ENCODE results near the gene BSPRY. TPM values are rescaled to one million over a fixed set of nuclear protein-coding genes. Genes with fewer than 3 reads are reported as not detected.
A peak's percentile ranks its signal among the peaks of the same experiment; 100 is the strongest.

Gene BSPRY
- total RNA-seq, 1 experiment from 2014 or later, result 0.13 TPM

DNA sequence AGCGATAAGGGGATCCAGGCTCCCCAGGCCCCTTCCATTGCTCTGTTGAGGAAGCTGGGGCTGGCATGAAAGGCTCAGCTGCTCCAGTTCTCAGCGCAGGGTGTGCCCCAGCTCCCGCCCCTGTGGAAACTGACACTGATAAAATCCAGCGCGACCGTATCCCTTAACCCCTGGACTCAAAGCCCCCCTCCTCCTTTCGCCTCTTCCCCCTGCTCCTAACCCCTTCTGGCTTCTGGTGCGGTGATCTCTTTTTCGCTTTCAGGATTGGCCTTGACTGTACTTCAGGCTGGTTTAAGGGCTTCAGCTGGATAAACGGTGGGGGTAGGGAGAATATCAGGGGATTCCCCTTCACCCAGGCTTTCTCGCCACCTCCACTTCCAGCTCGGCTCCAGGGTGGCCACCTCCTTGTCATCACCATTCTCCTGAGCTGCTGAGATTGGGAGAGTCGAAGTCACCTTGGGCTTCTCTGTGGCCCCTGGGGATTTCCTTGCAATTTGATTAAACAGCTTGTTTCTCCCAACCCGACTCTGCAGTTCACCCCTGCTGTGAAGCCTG lies 843 bp downstream of the BSPRY start:
- Histone ChIP-seq H3K27me3 (ENCODE audit: control insufficient read depth, insufficient read depth, low read length) (peaks cover 14% of the 10 kb centered on the region), H3K9me3 (ENCODE audit: control insufficient read depth, insufficient read depth, low read depth, low read length) (no peaks in the 10 kb centered on the region), H3K4me1 (ENCODE audit: control insufficient read depth, insufficient read depth, low read length) (0 out of 2 replicates have a peak, but pooled peaks cover 3% of the 10 kb centered on the region), H3K4me3 (ENCODE audit: low read depth in 2 of 2, low read length in 2 of 2) (peak overlapping the region; percentile 43 to 51), H3K27ac (ENCODE audit: low read length) (no peak overlapping the region), H3K36me3 (ENCODE audit: control insufficient read depth, insufficient read depth, low read length) (no peaks in the 10 kb centered on the region)
- ATAC-seq, result no peak
- BruUV-seq (replicated peaks), result no TSS peak
- no peak for DNase-seq (ENCODE audit: low read depth, low spot score)
- no peak for TF ChIP-seq POLR2AphosphoS5 (IDR thresholded peaks at IDR 0.05; ENCODE audit: low read depth, low read length)
- no peak for TF ChIP-seq SIN3A (IDR thresholded peaks at IDR 0.05; ENCODE audit: borderline replicate concordance, insufficient read depth, low read depth, low read length)
- TF ChIP-seq, protein P1, sequence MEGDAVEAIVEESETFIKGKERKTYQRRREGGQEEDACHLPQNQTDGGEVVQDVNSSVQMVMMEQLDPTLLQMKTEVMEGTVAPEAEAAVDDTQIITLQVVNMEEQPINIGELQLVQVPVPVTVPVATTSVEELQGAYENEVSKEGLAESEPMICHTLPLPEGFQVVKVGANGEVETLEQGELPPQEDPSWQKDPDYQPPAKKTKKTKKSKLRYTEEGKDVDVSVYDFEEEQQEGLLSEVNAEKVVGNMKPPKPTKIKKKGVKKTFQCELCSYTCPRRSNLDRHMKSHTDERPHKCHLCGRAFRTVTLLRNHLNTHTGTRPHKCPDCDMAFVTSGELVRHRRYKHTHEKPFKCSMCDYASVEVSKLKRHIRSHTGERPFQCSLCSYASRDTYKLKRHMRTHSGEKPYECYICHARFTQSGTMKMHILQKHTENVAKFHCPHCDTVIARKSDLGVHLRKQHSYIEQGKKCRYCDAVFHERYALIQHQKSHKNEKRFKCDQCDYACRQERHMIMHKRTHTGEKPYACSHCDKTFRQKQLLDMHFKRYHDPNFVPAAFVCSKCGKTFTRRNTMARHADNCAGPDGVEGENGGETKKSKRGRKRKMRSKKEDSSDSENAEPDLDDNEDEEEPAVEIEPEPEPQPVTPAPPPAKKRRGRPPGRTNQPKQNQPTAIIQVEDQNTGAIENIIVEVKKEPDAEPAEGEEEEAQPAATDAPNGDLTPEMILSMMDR (IDR thresholded peaks at IDR 0.05), result no peak
- no peak for TF ChIP-seq TCF7L2 (IDR thresholded peaks at IDR 0.05; ENCODE audit: low read depth, low read length)
- TF ChIP-seq, protein P2, sequence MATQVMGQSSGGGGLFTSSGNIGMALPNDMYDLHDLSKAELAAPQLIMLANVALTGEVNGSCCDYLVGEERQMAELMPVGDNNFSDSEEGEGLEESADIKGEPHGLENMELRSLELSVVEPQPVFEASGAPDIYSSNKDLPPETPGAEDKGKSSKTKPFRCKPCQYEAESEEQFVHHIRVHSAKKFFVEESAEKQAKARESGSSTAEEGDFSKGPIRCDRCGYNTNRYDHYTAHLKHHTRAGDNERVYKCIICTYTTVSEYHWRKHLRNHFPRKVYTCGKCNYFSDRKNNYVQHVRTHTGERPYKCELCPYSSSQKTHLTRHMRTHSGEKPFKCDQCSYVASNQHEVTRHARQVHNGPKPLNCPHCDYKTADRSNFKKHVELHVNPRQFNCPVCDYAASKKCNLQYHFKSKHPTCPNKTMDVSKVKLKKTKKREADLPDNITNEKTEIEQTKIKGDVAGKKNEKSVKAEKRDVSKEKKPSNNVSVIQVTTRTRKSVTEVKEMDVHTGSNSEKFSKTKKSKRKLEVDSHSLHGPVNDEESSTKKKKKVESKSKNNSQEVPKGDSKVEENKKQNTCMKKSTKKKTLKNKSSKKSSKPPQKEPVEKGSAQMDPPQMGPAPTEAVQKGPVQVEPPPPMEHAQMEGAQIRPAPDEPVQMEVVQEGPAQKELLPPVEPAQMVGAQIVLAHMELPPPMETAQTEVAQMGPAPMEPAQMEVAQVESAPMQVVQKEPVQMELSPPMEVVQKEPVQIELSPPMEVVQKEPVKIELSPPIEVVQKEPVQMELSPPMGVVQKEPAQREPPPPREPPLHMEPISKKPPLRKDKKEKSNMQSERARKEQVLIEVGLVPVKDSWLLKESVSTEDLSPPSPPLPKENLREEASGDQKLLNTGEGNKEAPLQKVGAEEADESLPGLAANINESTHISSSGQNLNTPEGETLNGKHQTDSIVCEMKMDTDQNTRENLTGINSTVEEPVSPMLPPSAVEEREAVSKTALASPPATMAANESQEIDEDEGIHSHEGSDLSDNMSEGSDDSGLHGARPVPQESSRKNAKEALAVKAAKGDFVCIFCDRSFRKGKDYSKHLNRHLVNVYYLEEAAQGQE (IDR thresholded peaks at IDR 0.05; ENCODE audit: insufficient read depth in 1 of 2, low read depth in 2 of 2, low read length in 1 of 2), result no peak
- ChIA-PET POLR2A (no interaction called here), CTCF (interaction anchor here (0.7 kb wide), 1 partner anchor 17 kb away, joined by 3 read pairs; no protein-coding TSS in a partner anchor)
- in situ Hi-C loops (cut with HindIII; ENCODE audit: low pct_unique_long_range_greater_than_20kb, low sequenced_read_pairs), result no loop called here
- intact Hi-C loops (cut with micrococcal nuclease; ENCODE audit: unreplicated experiment), result no loop called here

DNA sequence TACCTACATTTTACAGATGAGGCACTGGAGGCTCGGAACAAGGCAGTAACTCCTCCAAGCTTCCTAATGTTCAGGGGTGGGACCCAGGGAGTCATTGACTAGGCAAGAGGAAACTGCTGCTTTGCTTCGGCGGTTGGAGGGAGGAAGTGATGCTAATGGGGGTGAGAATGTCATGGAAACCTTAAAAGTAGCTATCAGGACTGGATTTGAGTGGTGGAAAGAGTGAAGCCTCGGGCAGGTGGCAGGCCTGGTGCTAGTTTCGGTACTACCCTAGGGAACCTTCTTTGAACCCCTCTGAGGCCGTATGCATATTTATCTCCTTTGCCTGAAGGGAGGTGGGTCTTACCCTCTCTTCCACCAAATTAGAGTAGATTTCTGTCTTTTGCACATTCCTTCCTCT lies 1.6 kb downstream of the BSPRY start:
- ATAC-seq, result no peak
- no TSS peak for BruUV-seq (replicated peaks)

More for the DNA sequence above, 1.6 kb downstream of the BSPRY start:
- Histone ChIP-seq H3K36me3 (ENCODE audit: control insufficient read depth, insufficient read depth, low read length) (no peaks in the 10 kb centered on the region), H3K4me3 (ENCODE audit: low read depth in 2 of 2, low read length in 2 of 2) (no peak overlapping the region), H3K4me1 (ENCODE audit: control insufficient read depth, insufficient read depth, low read length) (0 out of 2 replicates have a peak, but pooled peaks cover 3% of the 10 kb centered on the region), H3K9me3 (ENCODE audit: control insufficient read depth, insufficient read depth, low read depth, low read length) (no peaks in the 10 kb centered on the region), H3K27ac (ENCODE audit: low read length) (no peak overlapping the region), H3K27me3 (ENCODE audit: control insufficient read depth, insufficient read depth, low read length) (peaks cover 14% of the 10 kb centered on the region)
- intact Hi-C loops (cut with micrococcal nuclease; ENCODE audit: unreplicated experiment) (no loop called here), in situ Hi-C loops (cut with HindIII; ENCODE audit: low pct_unique_long_range_greater_than_20kb, low sequenced_read_pairs) (no loop called here)
- CTCF ChIA-PET, result no interaction called here
- POLR2A ChIA-PET, result interaction anchor here (0.7 kb wide), 1 partner anchor 13 kb away, joined by 3 read pairs; no protein-coding TSS in a partner anchor
- no peak for TF ChIP-seq SIN3A (IDR thresholded peaks at IDR 0.05; ENCODE audit: borderline replicate concordance, insufficient read depth, low read depth, low read length)
- no peak for TF ChIP-seq POLR2AphosphoS5 (IDR thresholded peaks at IDR 0.05; ENCODE audit: low read depth, low read length)
- no peak for TF ChIP-seq TCF7L2 (IDR thresholded peaks at IDR 0.05; ENCODE audit: low read depth, low read length)
- TF ChIP-seq, protein P2 (IDR thresholded peaks at IDR 0.05; ENCODE audit: insufficient read depth in 1 of 2, low read depth in 2 of 2, low read length in 1 of 2), result no peak
- TF ChIP-seq, protein P1 (IDR thresholded peaks at IDR 0.05), result no peak
- DNase-seq (ENCODE audit: low read depth, low spot score), result no peak
